H1 (cell line): ENCODE measurements around the gene CPED1. TPM values are rescaled to one million over a fixed set of nuclear protein-coding genes. Genes with fewer than 3 reads are reported as not detected.

Source experiments
- CTCF ChIA-PET: fragments of 300-600 bp; sonication (Branson Sonifier 250); formaldehyde crosslinking; loops from one replicate; lab custom pipeline; 2021; ENCODE audit not compliant: partially characterized antibody; lab: Charles Lee
- POLR2A ChIA-PET: fragments of 300-600 bp; sonication (Branson Sonifier 250); formaldehyde crosslinking; loops from one replicate; lab custom pipeline; 2021; ENCODE audit warnings: inconsistent platforms; ENCODE audit not compliant: partially characterized antibody; lab: Charles Lee
- DNase-seq, 2 experiments: peaks; one replicate each; pipeline versions ENCODE4 v3.0.0 to v3.0.0-alpha.2; 2010 to 2022; ENCODE audit warnings: low spot score in 2 of 2, low read depth in 1 of 2, mixed read lengths in 1 of 2
- FAIRE-seq: peaks from 2 replicates; lab custom pipeline; 2011; peaks lifted over from hg19 to GRCh38; lab: Jason Lieb, UNC
- H2AFZ ChIP-seq: 2 replicates; pipeline ENCODE4 v1.8.1; 2012; ENCODE audit warnings: low read length, inconsistent platforms
- H2AK5ac ChIP-seq: 2 replicates; pipeline ENCODE4 v1.6.1; 2013; ENCODE audit warnings: low read depth, low read length
- H2BK120ac ChIP-seq: replicated peaks from 2 replicates; pipeline ENCODE3; 2013; ENCODE audit warnings: low read depth, low read length, inconsistent platforms
- H2BK12ac ChIP-seq: 2 replicates; pipeline ENCODE4 v1.6.1; 2013; ENCODE audit warnings: low read depth, low read length
- H2BK15ac ChIP-seq: 2 replicates; pipeline ENCODE4 v1.6.1; 2013; ENCODE audit warnings: low read length
- H2BK20ac ChIP-seq: 2 replicates; pipeline ENCODE4 v1.6.1; 2013; ENCODE audit warnings: low read length
- H2BK5ac ChIP-seq: 2 replicates; pipeline ENCODE4 v1.6.1; 2013; ENCODE audit warnings: low read depth, low read length
- H3K14ac ChIP-seq: 2 replicates; pipeline ENCODE4 v1.6.1; 2013; ENCODE audit warnings: inconsistent platforms; ENCODE audit not compliant: insufficient read length
- H3K18ac ChIP-seq: 2 replicates; pipeline ENCODE4 v1.6.1; 2013; ENCODE audit warnings: low read length; ENCODE audit errors: extremely low read depth
- H3K23ac ChIP-seq: 2 replicates; pipeline ENCODE4 v1.6.1; 2013; ENCODE audit warnings: inconsistent platforms; ENCODE audit not compliant: insufficient read length
- H3K23me2 ChIP-seq: 2 replicates; pipeline ENCODE4 v1.6.1; 2013; ENCODE audit warnings: low read depth, low read length
- H3K27ac ChIP-seq: 2 replicates; pipeline ENCODE4 v1.6.1; 2011; ENCODE audit warnings: low read depth, low read length, inconsistent platforms
- H3K27me3 ChIP-seq, 4 experiments: replicated peaks in 1 of 4; 1 replicate in 1 of 4; 2 replicates in 3 of 4; pipeline versions ENCODE4 v1.6.1 to v1.8.1; 2011 to 2013; ENCODE audit warnings: low read length in 3 of 4, mild to moderate bottlenecking in 3 of 4, inconsistent platforms in 2 of 4, mixed read lengths in 2 of 4, moderate library complexity in 1 of 4; ENCODE audit not compliant: control insufficient read depth in 3 of 4, insufficient read depth in 3 of 4; ENCODE audit errors: extremely low read depth in 1 of 4
- H3K36me3 ChIP-seq, 4 experiments: 2 replicates each; pipeline versions ENCODE4 v1.6.1 to v1.8.1; 2011 to 2013; ENCODE audit warnings: mild to moderate bottlenecking in 4 of 4, low read length in 3 of 4, moderate library complexity in 2 of 4, control low read depth in 1 of 4, inconsistent platforms in 1 of 4; ENCODE audit not compliant: insufficient read depth in 4 of 4, control insufficient read depth in 2 of 4
- H3K4ac ChIP-seq: replicated peaks from 2 replicates; pipeline ENCODE3; 2013; ENCODE audit warnings: low read length, low read depth, mixed read lengths, inconsistent platforms; ENCODE audit not compliant: insufficient read length
- H3K4me1 ChIP-seq, 4 experiments: replicated peaks in 1 of 4; 1 replicate in 1 of 4; 2 replicates in 3 of 4; pipeline versions ENCODE4 v1.6.1 to v1.8.1; 2011 to 2013; ENCODE audit warnings: low read length in 3 of 4, inconsistent platforms in 2 of 4, mixed read lengths in 1 of 4; ENCODE audit not compliant: insufficient read depth in 4 of 4, control insufficient read depth in 3 of 4
- H3K4me2 ChIP-seq, 2 experiments: 2 replicates each; pipeline versions ENCODE4 v1.6.1 to v1.8.1; 2011 to 2013; ENCODE audit warnings: low read depth in 2 of 2, low read length in 2 of 2, control low read depth in 1 of 2, inconsistent platforms in 1 of 2, mild to moderate bottlenecking in 1 of 2; ENCODE audit not compliant: insufficient read depth in 1 of 2
- H3K4me3 ChIP-seq, 4 experiments: fragments of 200-600, 300-600 bp in 1 of 4; sonication (generic), shearing (Covaris generic), sonication (Bioruptor Twin) in 1 of 4; 2 replicates each; pipeline versions ENCODE4 v1.5.1 to v1.8.1; 2011 to 2016; ENCODE audit warnings: low read length in 4 of 4, low read depth in 3 of 4, control low read depth in 2 of 4, inconsistent platforms in 2 of 4, mild to moderate bottlenecking in 2 of 4, mixed read lengths in 1 of 4, moderate library complexity in 1 of 4; ENCODE audit not compliant: insufficient read depth in 2 of 4; ENCODE audit errors: extremely low read depth in 1 of 4
- H3K56ac ChIP-seq: replicated peaks from 2 replicates; pipeline ENCODE3; 2013; ENCODE audit warnings: low read depth, mild to moderate bottlenecking, mixed read lengths, low read length, inconsistent platforms; ENCODE audit not compliant: insufficient read length
- H3K79me1 ChIP-seq: 2 replicates; pipeline ENCODE4 v1.6.1; 2013; ENCODE audit warnings: low read depth, low read length, control low read depth
- H3K79me2 ChIP-seq, 2 experiments: 2 replicates each; pipeline versions ENCODE4 v1.6.1 to v1.8.1; 2012 to 2013; ENCODE audit warnings: low read length in 2 of 2, mild to moderate bottlenecking in 2 of 2, inconsistent platforms in 1 of 2; ENCODE audit not compliant: insufficient read depth in 2 of 2, control insufficient read depth in 1 of 2
- H3K9ac ChIP-seq, 4 experiments: replicated peaks in 1 of 4; 1 replicate in 1 of 4; 2 replicates in 3 of 4; pipeline versions ENCODE4 v1.6.1 to v1.8.1; 2011 to 2013; ENCODE audit warnings: low read depth in 3 of 4, low read length in 3 of 4, control low read depth in 2 of 4, mild to moderate bottlenecking in 2 of 4, moderate library complexity in 2 of 4, inconsistent platforms in 1 of 4; ENCODE audit errors: extremely low read depth in 1 of 4
- H3K9me3 ChIP-seq, 2 experiments: 2 replicates each; pipeline versions ENCODE4 v1.6.1 to v1.8.1; 2012 to 2013; ENCODE audit warnings: mild to moderate bottlenecking in 2 of 2, moderate library complexity in 2 of 2, control low read depth in 1 of 2, inconsistent platforms in 1 of 2, low read depth in 1 of 2, low read length in 1 of 2, mixed read lengths in 1 of 2; ENCODE audit not compliant: insufficient read depth in 2 of 2
- H4K20me1 ChIP-seq, 2 experiments: replicated peaks in 1 of 2; 2 replicates each; pipeline versions ENCODE3 to v1.8.1; 2011 to 2013; ENCODE audit warnings: inconsistent platforms in 2 of 2, low read length in 2 of 2, mild to moderate bottlenecking in 1 of 2; ENCODE audit not compliant: insufficient read depth in 2 of 2, control insufficient read depth in 1 of 2
- H4K5ac ChIP-seq: 2 replicates; pipeline ENCODE4 v1.6.1; 2013; ENCODE audit warnings: low read length, low read depth, mixed read lengths, inconsistent platforms; ENCODE audit not compliant: insufficient read length
- H4K8ac ChIP-seq: 2 replicates; pipeline ENCODE4 v1.8.0; 2013; ENCODE audit warnings: mild to moderate bottlenecking, moderate library complexity, low read length, inconsistent platforms; ENCODE audit not compliant: insufficient read depth; ENCODE audit errors: extremely low read depth
- H4K91ac ChIP-seq: replicated peaks from 2 replicates; pipeline ENCODE3; 2013; ENCODE audit warnings: low read length, mixed read lengths, inconsistent platforms; ENCODE audit not compliant: insufficient read length
- CEBPB ChIP-seq: IDR thresholded peaks from 2 replicates; pipeline ENCODE4 v1.6.1; 2012; ENCODE audit warnings: low read depth, low read length
- POLR2AphosphoS5 ChIP-seq: IDR thresholded peaks from 2 replicates; pipeline ENCODE4 v1.6.1; 2011; ENCODE audit warnings: low read depth, low read length
- SP1 ChIP-seq: IDR thresholded peaks from 2 replicates; pipeline ENCODE4 v1.6.1; 2011; ENCODE audit warnings: low read depth, low read length
- WGBS, 2 experiments: shearing (Covaris generic) in 1 of 2; methylation state at CpG; one replicate each; pipeline versions ENCODE4 v1.1.6 to v1.1.7; 2013 to 2015; ENCODE audit warnings: low lambda C conversion rate in 2 of 2, mixed read lengths in 2 of 2, inconsistent platforms in 1 of 2, low coverage in 1 of 2, missing lambda C conversion rate in 1 of 2; ENCODE audit not compliant: insufficient replicate concordance in 2 of 2, insufficient coverage in 1 of 2, insufficient read length in 1 of 2; ENCODE audit errors: extremely low coverage in 1 of 2, missing lambda C conversion rate in 1 of 2; 5-methylcytosine and 5-hydroxymethylcytosine counted together
- polyA plus RNA-seq, 7 experiments: library from polyadenylated mRNA; depleted of rRNA in 3 of 7; stranded (reverse) in 5 of 7; unstranded in 2 of 7; fragments of >200 nt in 5 of 7; fragments of 200-250 nt in 2 of 7; gene quantifications; 1 replicate in 5 of 7; 2 replicates in 1 of 7; 4 replicates in 1 of 7; pipeline versions ENCODE4 v1.2.1 to v1.2.3, GENCODE V29; 2011 to 2013; ENCODE audit warnings: missing spikeins in 2 of 7, mixed read lengths in 2 of 7
- total RNA-seq: library from RNA; stranded (reverse); fragmentation: NEBNext Ultra II Directional; extraction: Animal tissue kit (Norgen Biotek cat#: 25700); gene quantifications from 2 replicates; pipeline ENCODE4 v1.2.1, GENCODE V29; 2021

The CPED1 gene
- total and polyA plus RNA-seq, 2 of the 8 experiments (the other 6 are each of a cell fraction or from before 2014, with no cell fraction given), result 0.08 to 0.39 TPM

DNA sequence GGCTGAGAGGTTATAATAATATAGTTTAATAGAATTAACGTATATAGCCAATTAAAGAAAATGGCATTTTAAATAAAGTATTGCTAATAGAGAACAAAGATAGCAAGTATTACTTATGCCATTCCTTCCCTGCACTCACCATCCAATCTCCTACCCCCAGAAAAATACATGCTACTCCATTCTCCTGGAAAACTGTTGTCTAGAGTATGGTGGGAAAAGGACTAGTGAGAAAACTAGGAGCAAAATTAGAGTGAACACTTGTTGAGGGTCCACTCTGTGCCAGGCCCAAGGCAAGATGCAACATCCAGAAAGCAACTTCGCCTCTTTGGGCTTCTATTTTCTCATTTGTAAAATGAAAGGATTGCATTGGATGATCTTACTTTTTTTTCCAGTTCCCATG lies 149.1 kb downstream of the CPED1 start:
- WGBS, 2 experiments, result 81% methylated on average over 2 of the region's 2 CpGs; no CpG with 5 or more reads in 1 of the 2 experiments
- H2AFZ ChIP-seq, result no peak overlapping the region
- no peaks in the 10 kb centered on the region for H3K79me2 ChIP-seq
- no peak overlapping the region for H2BK20ac ChIP-seq
- no peaks in the 10 kb centered on the region for H3K27me3 ChIP-seq
- H2BK120ac ChIP-seq, result no peak overlapping the region
- no peak overlapping the region for H3K4me3 ChIP-seq
- no peak overlapping the region for H3K56ac ChIP-seq
- H2BK12ac ChIP-seq, result no peak overlapping the region
- no peak overlapping the region for H2AK5ac ChIP-seq
- H3K4ac ChIP-seq, result no peak overlapping the region
- no peaks in the 10 kb centered on the region for H3K79me1 ChIP-seq
- H3K36me3 ChIP-seq, result no peaks in the 10 kb centered on the region
- no peak overlapping the region for H4K8ac ChIP-seq
- no peak overlapping the region for H3K18ac ChIP-seq
- H3K23me2 ChIP-seq, result no peaks in the 10 kb centered on the region
- no peaks in the 10 kb centered on the region for H4K20me1 ChIP-seq
- no peak for FAIRE-seq
- DNase-seq, result no peak
- ChIA-PET CTCF (no interaction called here), POLR2A (interaction anchor here (0.6 kb wide), 2 partner anchors 34 to 59 kb away, joined by 3 read pairs; no protein-coding TSS in a partner anchor)
- H4K5ac ChIP-seq, result no peak overlapping the region
- no peak overlapping the region for H2BK5ac ChIP-seq
- no peak overlapping the region for H3K4me2 ChIP-seq
- TF ChIP-seq CEBPB (no peak), POLR2AphosphoS5 (no peak), SP1 (no peak)
- no peaks in the 10 kb centered on the region for H3K4me1 ChIP-seq
- no peak overlapping the region for H4K91ac ChIP-seq
- no peak overlapping the region for H3K23ac ChIP-seq
- H3K9me3 ChIP-seq, result no peaks in the 10 kb centered on the region
- no peak overlapping the region for H3K9ac ChIP-seq
- no peak overlapping the region for H3K27ac ChIP-seq
- no peak overlapping the region for H2BK15ac ChIP-seq
- no peak overlapping the region for H3K14ac ChIP-seq
